Right atrium auricular region (tissue), 2 donors: ENCODE results near the gene DCTD. TPM values are rescaled to one million over a fixed set of nuclear protein-coding genes. Genes with fewer than 3 reads are reported as not detected.

Source experiments
- DNase-seq: peaks from one replicate; pipeline ENCODE4 v3.0.0-alpha.2; 2019; ENCODE audit warnings: low spot score
- H3K27ac ChIP-seq, 2 donors: fragments of 200-600 bp; sonication (generic); 1 replicate in 1 of 2; 2 replicates in 1 of 2; pipeline ENCODE4 v1.5.1; 2016 to 2019
- H3K27me3 ChIP-seq, 2 donors: fragments of 200-600 bp; sonication (generic); one replicate each; pipeline versions ENCODE4 v1.5.1 to v1.6.0; 2017 to 2019
- H3K36me3 ChIP-seq: fragments of 200-600 bp; sonication (generic); one replicate; pipeline ENCODE4 v1.5.1; 2016
- H3K4me1 ChIP-seq, 2 donors: fragments of 200-600 bp; sonication (generic); one replicate each; pipeline versions ENCODE4 v1.5.1 to v1.6.0; 2017 to 2019
- H3K4me3 ChIP-seq, 2 donors: fragments of 200-600 bp; sonication (generic); 1 replicate in 1 of 2; 2 replicates in 1 of 2; pipeline ENCODE4 v1.5.1; 2017 to 2019; ENCODE audit warnings: mild to moderate bottlenecking in 1 of 2, moderate library complexity in 1 of 2
- H3K9me3 ChIP-seq, 2 donors: fragments of 200-600 bp; sonication (generic); one replicate each; pipeline ENCODE4 v1.5.1; 2019
- total RNA-seq, 2 donors: library from RNA; depleted of rRNA; stranded (reverse); fragments of >200 nt; gene quantifications; one replicate each; pipeline ENCODE4 v1.1.0, GENCODE V29; 2016
- TF ChIP-seq, protein P1 (sequence below), 2 donors: fragments of 200-600 bp; sonication (generic); IDR thresholded peaks; one replicate each; pipeline ENCODE4 v1.5.1; 2019; ENCODE audit warnings: antibody characterized with exemption in 2 of 2

Gene DCTD
- total RNA-seq, 2 donors from 2014 or later: 25.8 to 37.5 TPM

DNA sequence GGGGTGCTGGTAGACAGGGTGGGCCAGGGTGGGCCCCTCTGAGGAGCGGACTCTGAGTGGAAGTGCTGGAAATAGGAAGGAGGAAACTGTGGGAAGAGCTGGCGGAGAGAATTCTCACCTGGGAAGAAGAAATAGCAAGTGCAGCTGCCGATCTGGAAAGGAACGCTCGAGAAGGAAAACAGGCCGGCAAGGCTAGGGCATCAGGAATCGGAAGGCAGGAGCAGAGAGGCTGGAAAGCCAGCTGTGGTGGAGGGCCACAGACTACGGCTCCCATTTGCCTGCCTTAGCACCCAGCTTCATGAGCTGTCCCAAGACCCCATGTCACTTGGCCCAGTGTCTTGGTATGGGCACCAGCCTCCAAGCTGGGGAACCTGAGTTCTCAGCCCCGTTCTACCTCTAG lies 37.3 kb downstream of the DCTD start:
- no peak overlapping the region for H3K4me3 ChIP-seq
- no peak for DNase-seq
- no peak overlapping the region for H3K27ac ChIP-seq
- H3K4me1 ChIP-seq: peaks cover 0 to 17% of the 10 kb centered on the region in 2 donors
- H3K9me3 ChIP-seq: peaks cover 0 to 3% of the 10 kb centered on the region in 2 donors
- TF ChIP-seq, protein P1, sequence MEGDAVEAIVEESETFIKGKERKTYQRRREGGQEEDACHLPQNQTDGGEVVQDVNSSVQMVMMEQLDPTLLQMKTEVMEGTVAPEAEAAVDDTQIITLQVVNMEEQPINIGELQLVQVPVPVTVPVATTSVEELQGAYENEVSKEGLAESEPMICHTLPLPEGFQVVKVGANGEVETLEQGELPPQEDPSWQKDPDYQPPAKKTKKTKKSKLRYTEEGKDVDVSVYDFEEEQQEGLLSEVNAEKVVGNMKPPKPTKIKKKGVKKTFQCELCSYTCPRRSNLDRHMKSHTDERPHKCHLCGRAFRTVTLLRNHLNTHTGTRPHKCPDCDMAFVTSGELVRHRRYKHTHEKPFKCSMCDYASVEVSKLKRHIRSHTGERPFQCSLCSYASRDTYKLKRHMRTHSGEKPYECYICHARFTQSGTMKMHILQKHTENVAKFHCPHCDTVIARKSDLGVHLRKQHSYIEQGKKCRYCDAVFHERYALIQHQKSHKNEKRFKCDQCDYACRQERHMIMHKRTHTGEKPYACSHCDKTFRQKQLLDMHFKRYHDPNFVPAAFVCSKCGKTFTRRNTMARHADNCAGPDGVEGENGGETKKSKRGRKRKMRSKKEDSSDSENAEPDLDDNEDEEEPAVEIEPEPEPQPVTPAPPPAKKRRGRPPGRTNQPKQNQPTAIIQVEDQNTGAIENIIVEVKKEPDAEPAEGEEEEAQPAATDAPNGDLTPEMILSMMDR (IDR thresholded peaks at IDR 0.05): no peak
- no peaks in the 10 kb centered on the region for H3K36me3 ChIP-seq
- H3K27me3 ChIP-seq: no peaks in the 10 kb centered on the region

DNA sequence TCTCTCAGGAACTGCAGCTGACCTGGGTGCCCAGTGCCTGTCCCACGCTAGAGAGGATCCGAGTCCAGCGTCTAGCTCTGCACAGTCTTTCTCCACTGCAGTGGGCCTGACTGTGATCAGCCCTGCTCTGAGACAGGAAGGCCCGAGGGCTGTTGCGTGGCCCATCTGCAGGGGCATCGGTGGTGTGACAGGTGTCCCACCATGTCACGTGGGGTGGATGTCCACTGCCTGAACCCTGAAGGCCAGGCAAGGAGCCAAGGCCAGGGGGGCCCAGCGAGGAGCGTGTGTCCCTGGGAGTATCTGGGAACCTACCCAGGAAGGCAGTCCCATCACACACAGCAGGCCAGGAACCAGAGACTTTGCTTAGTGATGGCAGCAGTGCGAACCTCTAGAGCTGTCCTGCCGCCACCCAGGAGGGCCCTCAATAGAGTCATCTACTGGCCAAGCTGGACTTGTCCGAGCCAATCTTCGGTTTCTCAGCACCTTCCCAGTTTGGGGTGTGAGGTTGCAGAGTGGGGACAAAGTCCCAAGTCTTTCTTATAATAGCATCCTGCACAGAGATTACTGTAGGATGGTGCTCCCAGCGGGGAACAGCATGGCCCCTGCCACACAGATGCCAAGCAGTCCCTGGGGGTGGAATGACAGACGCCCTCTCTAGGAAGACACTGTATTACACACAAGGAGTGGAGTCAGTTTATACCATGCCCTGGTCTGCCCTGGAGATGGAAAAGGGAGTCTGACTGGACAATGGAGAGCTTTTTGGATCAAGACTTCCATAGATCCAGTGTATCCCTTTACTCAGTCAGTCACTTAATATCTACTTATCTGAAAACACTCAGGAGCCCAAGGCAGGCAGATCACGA lies 38.3 kb downstream of the DCTD start:
- H3K4me1 ChIP-seq: peaks cover 0 to 17% of the 10 kb centered on the region in 2 donors
- no peak overlapping the region for H3K4me3 ChIP-seq
- no peaks in the 10 kb centered on the region for H3K9me3 ChIP-seq
- no peaks in the 10 kb centered on the region for H3K27me3 ChIP-seq
- no peaks in the 10 kb centered on the region for H3K36me3 ChIP-seq
- H3K27ac ChIP-seq: no peak overlapping the region
- no peak for DNase-seq
- TF ChIP-seq, protein P1 (IDR thresholded peaks at IDR 0.05): no peak

DNA sequence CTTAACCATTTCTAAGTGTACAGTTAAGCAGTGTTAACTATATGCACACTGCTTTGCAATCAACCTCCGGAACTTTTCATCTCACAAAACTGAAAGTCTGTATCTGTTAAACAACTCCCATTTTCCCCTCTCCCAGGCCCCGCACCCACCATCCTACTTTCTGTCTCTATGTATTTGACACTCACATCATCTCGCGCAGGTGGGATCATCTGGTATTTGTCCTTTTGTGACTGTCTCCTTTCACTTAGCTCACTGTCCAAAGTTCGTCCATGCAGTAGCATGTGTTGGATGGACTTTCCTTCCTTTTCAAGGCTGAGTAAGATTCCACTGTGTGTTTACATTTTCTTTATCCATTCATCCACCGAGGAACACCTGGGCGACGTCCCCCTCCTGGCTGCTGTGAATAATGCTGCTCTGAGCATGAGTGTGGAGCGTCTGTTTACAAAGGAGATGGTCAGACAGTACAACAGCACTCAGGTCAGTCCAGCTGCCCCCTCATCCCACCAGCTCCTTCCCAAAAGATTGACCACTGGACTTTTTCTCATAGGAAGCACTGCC lies 39.8 kb downstream of the DCTD start:
- Histone ChIP-seq H3K4me3 (no peak overlapping the region), H3K9me3 (no peaks in the 10 kb centered on the region), H3K27ac (no peak overlapping the region), H3K4me1 (peaks cover 0 to 17% of the 10 kb centered on the region in 2 donors), H3K27me3 (no peaks in the 10 kb centered on the region), H3K36me3 (no peaks in the 10 kb centered on the region)
- TF ChIP-seq, protein P1 (IDR thresholded peaks at IDR 0.05): no peak
- no peak for DNase-seq

DNA sequence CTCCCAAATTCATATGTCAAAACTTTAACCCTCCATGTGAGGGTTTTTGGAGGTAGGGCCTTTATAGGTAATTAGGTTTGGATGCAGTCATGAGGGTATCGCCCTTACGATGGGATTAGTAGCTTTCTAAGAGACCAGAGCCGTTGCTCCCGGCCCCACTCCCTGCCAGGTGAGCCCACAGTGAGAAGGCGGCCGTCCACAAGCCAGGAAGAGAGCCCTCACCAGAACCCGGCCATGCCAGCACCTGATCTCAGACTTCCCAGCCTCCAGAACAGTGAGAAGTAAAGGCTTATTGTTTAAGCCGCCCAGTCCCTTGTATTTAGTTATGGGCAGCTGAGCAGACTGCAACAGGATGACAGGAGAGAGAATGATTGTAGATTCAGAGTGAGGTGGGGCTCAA lies 40.8 kb downstream of the DCTD start:
- DNase-seq: no peak
- TF ChIP-seq, protein P1 (IDR thresholded peaks at IDR 0.05): no peak
- Histone ChIP-seq H3K4me3 (no peak overlapping the region), H3K27ac (no peak overlapping the region), H3K27me3 (no peaks in the 10 kb centered on the region), H3K4me1 (peaks cover 0 to 16% of the 10 kb centered on the region in 2 donors), H3K9me3 (no peaks in the 10 kb centered on the region), H3K36me3 (no peaks in the 10 kb centered on the region)

DNA sequence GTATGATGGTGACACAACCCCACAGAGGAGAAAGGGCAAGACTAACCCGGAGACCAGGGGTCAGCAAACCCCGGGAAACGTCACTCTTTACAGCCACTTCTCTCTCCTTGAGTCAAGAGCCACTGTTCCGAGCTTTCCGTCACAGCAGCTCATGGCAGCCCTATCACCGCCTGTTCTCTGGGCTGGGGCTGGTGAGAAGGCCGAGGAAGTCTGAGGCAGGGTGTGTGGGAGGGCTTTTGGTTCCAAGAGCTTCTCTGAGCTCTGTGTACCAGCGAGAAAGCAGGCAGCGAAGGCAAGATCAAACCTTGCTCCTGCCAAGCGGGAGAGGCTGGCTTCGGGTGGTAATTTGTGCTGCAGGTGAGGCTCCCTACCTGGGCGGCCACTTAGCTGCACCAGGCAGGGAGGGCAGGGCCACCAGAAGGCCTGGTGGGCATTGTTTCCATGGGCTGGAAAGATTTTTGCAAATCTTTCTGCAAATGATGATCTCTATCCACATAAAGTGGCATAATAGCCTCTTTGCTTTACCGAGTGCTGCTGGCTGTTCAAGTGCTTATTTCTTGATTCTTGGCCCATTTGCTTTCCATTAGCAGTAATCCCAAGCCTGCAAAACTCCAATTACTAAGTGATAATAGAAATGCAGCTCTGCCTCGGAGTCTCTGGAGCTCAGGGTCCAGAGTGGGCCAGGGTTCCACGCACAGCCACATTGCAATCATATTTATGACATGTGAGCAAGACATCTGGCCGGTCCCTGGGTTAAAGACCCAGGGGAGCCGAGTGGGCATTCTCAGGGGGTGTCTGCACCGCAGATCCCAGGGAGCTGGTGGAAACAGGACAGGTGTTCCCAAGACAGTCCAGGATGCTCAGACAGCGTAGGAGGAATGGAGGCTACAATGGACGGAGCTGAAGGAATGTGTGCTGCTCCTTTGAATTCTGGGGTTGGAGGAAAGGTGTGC lies 41.5 kb downstream of the DCTD start:
- TF ChIP-seq, protein P1 (IDR thresholded peaks at IDR 0.05): no peak
- Histone ChIP-seq H3K27me3 (no peaks in the 10 kb centered on the region), H3K36me3 (no peaks in the 10 kb centered on the region), H3K27ac (no peak overlapping the region), H3K9me3 (no peaks in the 10 kb centered on the region), H3K4me1 (peaks cover 0 to 9% of the 10 kb centered on the region in 2 donors), H3K4me3 (no peak overlapping the region)
- no peak for DNase-seq
